GM18511 (cell line): Measurements from ENCODE around the gene TCERG1L.

Experiments used
- ATAC-seq: cut with Tn5 transposase; IDR thresholded peaks from one replicate; pipeline ENCODE4 v1.9.1; 2021; ENCODE audit warnings: mild to moderate bottlenecking, moderate library complexity; ENCODE audit not compliant: unreplicated experiment

The TCERG1L gene

DNA sequence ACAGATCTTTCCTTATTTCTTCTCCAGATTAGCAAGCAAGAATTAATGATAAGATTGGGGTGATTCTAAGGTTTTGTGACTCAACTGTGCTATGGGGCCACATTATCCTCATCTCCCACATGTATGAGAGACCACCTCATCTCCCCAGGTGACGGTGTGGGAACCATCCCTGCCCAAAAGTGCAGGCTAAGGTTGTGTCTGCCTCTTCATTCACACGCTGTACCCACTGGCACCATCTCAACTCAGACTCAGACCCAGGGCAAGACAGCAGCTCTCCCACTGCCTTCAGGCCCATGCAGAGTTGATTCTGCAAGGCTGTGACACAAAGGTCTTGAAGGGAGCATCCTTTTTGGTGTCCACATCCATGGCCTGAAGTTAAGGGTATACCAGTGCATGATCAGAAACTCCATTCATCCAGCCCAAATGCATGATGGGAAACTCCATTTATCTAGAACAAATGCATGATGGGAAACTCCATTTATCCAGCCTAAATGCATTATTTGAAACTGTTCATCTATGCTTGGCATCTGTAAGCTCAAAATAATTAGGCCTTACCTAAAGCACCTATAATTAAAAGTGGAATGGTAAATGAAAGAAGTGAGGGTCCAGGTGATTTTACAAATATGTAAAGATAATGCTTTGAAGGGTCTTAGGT, 99.4 kb downstream of the TCERG1L start:
- ATAC-seq, result no peak

GRCh38 chr10:131211559-131211958, 100.0 kb downstream of the TCERG1L start:
- no peak for ATAC-seq

DNA sequence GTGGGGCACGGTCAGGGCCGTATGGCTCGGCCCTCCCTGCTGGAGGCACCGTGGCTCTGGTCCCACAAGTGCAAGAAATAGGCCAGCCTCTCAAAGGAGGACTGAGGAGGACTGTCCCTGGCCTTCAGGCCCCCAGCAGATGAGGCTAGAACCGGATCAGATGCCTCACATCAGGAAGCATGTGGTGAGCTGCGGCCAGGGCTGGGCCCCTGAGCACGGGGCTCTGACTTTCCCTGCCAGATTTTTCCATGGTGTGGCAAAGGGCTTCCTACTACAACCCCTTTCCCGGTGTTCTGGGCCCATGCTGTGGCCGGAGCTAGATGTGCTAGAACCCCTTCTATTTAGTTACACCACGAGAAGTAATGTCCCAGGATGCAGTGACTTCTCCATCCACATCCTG, 100.4 kb downstream of the TCERG1L start:
- ATAC-seq, result no peak

DNA sequence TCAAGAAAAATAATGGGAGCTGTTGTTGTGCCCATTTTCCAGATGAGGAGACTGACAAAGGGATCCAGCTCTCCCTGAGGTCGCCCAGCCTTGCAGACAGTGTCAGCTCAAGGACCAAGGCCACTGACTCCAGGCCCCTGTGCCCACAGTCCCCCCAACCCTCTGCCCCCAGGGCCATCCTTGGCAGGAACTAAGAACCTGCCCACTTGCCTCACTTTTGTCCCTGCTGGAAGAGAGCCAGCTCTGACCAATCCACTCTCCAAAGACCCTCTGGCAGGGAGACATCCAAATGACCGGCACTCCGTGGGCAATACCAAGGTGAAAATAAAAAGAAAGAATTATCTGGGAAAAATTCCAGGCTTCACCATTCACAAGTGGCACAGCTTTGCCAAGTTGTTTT, 101.3 kb downstream of the TCERG1L start:
- no peak for ATAC-seq

- ATAC-seq, result no peak
Observed at GRCh38 chr10:131207584-131208532, 103.7 kb downstream of the TCERG1L start.

- no peak for ATAC-seq
Observed at GRCh38 chr10:131207176-131207575, 104.3 kb downstream of the TCERG1L start.

DNA sequence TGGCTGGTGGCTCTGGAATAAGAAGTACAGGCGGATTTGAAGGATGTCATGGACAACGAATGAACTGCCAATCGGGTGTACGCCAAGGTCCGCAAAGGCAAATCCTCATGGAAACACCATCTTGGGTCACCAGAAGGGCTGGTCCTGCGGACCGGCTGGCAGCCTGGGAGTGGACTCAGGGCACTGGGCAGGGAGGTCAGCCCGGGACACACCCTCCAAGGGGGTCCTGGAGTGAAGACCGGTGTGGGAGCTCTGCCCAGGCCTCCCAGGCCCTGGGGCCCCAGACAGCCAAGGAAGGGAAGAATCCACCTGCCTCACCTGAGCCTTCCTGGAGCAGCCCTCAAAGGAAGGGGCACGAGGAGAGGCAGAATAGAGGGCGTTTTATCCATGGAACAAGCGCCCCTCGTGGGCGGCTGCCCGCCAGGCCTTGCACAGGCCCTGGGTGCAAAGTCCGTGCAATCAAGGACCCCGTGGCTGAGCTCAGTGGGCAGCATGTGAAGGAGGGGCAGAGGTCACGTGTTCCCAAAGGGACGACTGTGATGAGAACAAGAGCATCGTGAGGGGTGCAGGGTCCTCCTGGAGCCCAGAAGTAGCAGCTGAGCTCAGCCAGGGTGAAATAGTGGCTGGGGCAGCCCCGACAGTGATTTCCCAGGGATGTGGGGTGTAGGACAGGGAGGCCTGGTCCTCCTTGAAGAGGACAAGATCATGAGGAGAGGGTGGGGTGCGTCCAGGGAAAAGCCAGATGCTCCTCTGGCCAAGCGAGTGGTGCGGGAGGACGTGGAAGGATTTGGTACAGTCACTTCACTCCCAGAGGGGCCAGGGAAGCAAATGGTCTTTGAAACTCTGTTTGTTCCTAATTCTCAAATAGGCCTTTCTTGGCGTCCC, 105.2 kb downstream of the TCERG1L start:
- no peak for ATAC-seq

- ATAC-seq, result no peak
Observed at GRCh38 chr10:131205556-131205955, 106.0 kb downstream of the TCERG1L start.

DNA sequence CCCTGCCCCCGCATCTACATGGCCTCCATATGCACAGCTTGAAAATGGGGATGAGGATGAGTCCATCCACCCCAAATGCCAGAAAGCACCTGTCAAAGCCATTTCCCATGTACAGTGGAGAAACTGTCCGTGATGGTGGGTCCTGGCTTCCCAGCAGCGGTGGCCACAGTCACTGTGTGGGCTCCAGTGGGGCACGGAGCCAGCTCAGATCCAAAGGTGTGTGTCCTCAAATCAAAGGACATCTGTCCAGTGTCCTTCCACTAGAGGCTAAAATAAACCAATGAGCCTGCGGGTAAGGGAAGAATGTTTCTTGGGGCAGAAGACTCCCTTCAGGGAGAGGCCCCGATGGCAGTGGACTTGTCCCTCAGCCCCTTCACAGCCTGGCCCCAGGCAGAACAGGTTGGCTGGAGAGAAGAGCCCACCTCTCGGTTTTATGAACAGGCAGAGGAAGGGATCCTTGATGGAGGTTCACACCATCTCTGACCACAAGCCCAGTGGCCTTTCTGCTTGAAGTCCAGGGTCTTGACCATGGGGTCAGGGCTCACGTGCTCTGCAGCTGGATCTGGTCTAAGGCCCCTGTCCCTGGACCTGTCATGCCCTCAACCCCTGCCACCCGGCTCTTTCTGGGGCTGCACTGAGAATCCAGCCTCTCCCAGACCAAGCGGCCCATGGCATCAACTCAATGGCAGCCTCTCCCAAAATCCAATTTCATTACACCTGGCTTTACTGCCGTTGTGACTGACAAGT, 106.9 kb downstream of the TCERG1L start:
- no peak for ATAC-seq

- no peak for ATAC-seq
Observed at GRCh38 chr10:131203456-131204357, 107.8 kb downstream of the TCERG1L start.

DNA sequence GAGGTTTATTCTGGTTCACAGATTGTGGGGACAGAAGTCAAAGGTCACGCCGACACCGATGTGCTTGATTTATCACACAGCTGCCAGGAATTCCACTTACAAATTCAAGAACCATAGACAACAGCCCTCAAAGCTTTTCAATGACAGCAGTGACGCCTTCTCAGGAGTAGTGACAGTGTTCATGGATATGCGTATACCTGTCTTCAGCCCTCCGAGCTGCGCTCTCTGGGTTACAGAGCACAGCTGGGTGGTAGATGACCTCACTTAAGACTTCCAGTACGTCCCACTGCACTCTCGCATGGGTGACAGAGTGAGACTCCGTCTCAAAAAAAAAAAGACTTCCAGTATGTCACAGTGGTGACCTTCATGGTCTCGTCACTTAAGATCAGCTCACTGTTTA, 108.5 kb downstream of the TCERG1L start:
- no peak for ATAC-seq

GRCh38 chr10:131201741-131202515, 109.6 kb downstream of the TCERG1L start:
- no peak for ATAC-seq

GRCh38 chr10:131200856-131201470, 110.6 kb downstream of the TCERG1L start:
- ATAC-seq, result no peak

- no peak for ATAC-seq
Observed at GRCh38 chr10:131199646-131200045, 111.9 kb downstream of the TCERG1L start.

GRCh38 chr10:131198843-131199242, 112.7 kb downstream of the TCERG1L start:
- no peak for ATAC-seq

- no peak for ATAC-seq
Observed at GRCh38 chr10:131198401-131198800, 113.1 kb downstream of the TCERG1L start.

GRCh38 chr10:131196176-131196885, 115.2 kb downstream of the TCERG1L start:
- ATAC-seq, result no peak
